GM21447 (cell line): ENCODE data around the gene PLA2G6.
"Not testable (repeated sequence)": the region's sequence is repeated elsewhere in the genome, so short reads cannot be mapped to it uniquely, and the experiment has no call there.

ENCODE experiments used
- ATAC-seq: cut with Tn5 transposase; IDR thresholded peaks from one replicate; pipeline ENCODE4 v1.9.1; 2021; ENCODE audit not compliant: unreplicated experiment

PLA2G6 gene

DNA sequence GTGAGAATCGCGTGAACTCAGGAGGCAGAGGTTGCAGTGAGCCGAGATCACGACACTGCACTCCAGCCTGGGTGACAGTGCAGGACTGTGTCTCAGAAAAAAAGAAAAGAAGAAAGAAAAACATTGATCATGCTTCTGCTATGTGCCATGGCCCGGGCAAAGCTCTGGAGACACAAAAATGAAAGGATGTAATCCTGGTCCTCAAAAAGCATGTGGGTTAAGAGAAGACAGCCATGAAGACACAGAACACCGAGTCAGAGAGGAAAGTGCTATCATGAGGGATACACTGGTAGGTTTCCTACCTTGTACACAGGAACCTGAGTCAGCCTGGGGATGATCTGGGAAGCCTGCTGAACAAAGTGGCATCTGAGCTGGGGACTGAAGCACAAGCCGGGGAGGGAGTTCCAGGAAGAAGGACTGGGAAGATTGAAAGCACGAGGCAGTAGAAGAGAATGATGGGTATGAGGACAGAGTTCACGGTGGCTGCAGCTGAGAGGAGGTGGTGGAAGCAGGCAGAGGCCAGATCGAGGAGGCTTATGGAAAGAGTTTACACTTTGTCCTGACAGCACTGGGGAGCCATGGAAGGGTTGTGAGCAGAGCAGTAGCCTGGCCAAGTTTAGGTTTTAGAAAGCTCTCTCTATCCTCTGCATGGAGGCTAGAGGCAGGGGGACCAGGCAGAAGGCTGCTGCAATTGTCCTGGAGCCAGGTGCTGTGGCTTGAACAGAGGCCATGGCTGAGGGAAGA is 10.3 kb upstream of the PLA2G6 start:
- no peak for ATAC-seq

DNA sequence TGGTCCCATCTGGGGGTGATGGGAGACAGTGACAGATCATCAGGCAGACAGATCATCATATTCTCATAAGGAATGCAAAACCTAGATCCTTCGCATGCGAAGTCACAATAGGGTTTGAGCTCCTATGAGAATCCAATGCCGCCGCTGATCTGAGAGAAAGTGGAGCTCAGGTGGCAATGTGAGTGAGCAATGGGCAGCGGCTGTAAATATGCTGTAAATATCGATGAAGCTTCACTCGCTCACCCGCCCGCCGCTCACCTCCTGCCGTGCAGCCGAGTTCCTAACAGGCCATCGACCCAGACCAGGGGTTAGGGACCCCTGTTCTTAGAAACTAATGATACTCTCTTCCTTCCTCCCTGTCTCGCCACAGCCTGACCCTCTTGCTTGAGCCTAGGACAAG is 9.4 kb upstream of the PLA2G6 start:
- no peak for ATAC-seq

DNA sequence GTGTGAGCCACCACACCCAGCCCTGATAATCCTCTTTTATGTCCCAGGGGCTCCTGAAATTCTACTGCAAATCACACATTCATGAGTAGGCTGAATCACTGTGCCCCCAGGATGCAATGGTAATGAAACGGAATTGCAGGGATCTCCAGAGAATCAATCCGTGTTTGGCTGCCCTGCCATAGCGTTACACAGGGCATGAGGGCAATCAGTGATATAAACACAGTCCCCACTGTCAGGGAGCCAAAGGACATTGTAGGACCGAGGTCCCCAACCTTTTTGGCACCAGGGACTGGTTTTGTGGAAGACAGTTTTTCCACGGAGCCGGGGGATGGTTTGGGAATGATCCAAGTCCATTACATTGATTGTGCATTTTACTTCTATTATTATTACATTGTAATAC is 9.0 kb upstream of the PLA2G6 start:
- ATAC-seq = no peak

DNA sequence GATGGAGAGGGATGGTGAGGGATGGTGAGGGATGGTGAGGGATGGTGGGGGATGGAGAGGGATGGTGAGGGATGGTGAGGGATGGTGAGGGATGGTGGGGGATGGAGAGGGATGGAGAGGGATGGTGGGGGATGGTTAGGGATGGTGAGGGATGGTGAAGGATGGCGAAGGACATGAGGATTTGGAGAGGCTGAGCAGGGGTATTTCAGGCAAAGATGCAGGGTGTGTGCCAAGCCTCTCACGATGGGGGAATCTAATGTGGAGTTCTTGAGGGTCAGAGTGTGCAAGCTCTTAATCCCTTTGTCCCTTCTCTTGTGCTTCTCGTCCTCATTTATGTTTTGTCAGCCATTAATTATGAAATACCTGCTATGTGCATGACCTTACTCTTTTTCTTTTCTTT is 7.5 kb upstream of the PLA2G6 start:
- ATAC-seq = no peak

DNA sequence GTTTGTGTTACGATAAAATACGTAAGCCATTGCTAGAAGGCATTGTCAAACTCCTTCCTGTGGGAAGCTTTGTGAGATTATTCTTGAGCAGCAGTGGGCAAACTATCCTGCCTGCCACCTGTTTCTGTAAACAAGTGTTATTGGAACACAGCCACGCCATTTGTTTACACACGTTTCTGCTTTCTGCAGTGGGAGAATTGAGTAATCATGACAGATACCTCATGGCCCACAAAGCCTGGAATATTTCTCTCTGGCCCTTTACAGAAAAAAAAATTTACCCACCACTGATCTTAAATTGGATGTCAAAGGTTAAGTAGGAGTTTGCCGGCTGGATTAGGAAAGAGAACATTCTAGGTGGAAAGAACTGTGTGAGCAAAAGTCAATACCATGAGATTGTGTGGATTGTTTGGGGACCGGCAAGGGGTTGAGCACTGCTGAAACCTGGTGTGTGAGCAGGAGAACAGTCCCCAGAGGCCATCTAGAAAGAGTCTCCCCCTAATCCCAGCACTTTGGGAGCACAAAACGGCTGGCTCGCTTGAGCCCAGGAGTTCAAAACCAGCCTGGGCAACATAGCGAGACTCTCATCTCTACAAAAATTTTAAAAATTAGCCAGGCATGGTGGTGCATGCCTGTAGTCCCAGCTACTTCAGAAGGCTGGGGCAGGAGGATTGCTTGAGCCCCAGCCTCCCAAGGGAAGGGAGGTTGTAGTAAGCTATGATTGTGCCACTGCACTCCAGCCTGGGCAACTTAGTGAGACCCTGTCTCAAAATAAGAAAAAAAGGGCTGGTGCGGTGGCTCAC is 6.0 kb upstream of the PLA2G6 start:
- no peak for ATAC-seq

DNA sequence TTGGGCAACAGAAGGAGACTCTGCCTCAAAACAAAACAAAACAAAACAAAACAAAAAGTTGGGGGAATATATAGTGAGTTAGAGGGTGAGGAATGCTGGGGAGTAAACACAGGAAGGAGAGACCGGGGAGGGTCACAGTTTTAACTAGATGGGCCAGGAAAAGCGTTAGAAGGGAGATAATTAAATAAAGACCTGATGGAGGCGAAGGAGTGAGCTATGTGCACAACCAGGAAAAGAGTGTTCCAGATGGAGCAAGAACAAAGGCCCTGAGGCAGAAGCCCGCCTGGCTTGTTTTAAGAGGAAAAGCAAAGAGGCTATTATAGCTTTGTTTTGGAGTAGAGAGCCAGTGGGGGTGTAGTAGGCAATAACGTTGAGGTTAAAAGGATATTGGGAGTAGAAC is 4.8 kb upstream of the PLA2G6 start:
- ATAC-seq = no peak

DNA sequence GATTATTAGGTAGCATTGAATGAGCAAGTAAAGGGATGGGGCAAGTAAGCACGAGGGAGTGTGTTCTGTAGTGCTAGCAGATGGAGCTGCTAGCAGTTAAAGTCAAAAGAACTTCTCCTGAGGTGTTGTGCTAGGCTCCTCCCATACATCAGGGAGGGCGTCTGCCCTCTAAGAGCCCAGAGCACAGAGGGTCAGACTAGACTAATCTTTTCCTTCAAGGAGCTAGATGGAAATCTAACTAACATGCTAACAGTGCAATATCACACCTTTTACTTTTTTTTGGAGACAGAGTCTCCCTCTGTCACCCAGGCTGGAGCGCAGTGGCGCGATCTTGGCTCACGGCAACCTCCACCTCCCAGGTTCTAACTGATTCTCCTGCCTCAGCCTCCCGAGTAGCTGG is 3.2 kb upstream of the PLA2G6 start:
- no peak for ATAC-seq

DNA sequence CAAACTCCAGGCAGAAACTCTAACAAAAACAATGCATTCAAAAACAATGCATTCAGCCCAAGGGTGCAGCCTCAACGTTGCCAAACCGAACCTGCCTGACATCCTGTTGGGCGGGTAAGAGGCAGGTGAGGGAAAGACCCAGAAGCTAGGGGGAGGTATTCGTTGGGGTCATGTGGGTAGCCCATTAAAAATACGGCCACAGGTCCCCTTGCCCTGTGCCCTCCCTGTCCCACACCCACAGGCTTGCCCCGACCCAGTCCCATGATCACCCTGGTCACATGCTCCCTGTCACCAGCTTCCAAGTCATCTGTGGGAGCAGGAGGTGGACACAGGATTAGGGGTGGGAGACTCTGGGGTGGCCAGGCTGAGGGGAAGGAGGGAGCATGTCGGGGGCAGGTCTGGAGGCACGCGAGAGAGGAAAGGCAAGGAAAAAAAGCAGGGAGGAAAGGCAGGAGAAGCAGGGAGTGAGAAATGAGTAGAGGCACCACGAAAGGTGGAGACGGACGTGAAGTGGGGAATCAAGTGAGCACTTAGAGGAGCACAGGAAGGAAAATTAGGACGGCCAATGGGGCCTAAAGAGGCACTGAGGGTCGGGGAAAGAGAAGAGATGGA is 683 bp downstream of the PLA2G6 start:
- no peak for ATAC-seq

DNA sequence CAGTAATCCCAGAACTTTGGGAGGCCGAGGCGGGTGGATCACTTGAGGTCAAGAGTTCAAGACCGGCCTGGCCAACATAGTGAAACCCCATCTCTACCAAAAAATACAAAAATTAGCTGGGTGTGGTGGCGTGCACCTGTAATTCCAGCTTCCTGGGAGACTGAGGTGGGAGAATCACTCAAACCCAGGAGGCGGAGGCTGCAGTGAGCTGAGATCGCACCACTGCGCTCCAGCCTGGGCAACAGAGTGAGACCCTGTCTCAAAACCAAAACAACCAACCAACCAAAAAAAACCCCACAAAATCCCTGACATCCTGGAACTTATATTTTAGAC is 3.1 kb downstream of the PLA2G6 start:
- ATAC-seq = not testable (repeated sequence)

DNA sequence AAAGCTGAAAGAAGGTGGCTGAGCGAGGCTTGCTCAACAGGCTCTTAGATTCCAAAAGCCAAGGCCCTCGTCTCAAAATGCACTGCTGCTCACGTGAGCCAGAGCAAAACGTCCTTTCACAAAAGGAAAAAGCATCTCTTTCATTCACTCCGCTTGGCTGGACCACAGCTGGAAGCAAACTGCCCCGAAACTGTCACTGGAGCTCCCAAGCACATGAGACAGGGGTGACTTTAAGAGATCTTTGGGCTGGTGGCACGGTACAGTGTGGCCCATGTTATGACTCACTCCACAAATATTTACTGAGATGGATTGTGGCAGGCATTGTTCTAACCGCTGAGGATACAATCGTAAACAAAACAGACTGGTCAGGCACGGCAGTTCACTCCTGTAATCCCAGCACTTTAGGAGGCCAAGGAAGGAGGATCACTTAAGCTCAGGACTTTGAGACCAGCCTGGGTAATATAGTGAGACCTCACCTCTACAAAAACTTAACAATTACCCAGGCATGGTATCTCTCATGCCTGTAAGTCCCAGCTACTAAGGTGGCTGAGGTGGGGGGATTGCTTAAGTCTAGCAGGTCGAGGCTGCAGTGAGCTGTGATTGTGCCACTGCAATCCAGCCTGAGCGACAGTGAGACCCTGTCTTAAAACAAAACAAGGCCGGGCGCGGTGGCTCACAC is 3.6 kb downstream of the PLA2G6 start:
- ATAC-seq = no peak

DNA sequence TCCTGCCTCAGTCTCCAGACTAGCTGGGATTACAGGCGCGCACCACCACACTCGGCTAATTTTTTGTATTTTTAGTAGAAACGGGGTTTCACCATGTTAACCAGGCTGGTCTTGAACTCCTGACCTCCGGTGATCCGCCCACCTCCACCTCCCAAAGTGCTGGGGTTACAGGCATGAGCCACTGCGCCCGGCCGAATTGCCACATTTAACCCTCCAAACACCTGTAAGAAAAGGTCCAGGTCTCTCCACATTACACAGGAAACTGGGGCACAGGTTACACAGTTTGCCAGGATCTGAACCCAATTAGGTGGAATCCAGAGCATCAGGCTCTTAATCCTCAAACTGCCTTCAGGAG is 4.1 kb downstream of the PLA2G6 start:
- ATAC-seq = not testable (repeated sequence)

DNA sequence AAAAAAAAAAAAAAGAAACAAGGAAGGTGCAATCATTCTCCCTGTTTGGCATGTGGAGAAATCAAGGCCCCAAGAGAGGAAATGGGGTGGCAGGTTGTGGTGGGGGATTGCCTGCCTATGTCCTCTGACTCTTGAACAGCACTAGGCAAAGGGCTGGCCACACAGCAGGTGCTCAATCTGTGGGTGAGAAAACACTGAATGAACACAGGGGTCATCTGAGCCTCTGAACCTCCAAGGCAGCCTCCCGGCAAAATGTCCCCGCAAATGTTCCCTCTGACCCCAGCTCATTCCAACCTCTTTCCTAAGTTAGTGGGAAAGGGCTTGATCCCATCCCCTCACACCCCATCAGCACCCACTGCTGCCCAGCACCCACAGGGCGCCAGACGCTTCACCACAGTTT is 4.6 kb downstream of the PLA2G6 start:
- no peak for ATAC-seq

DNA sequence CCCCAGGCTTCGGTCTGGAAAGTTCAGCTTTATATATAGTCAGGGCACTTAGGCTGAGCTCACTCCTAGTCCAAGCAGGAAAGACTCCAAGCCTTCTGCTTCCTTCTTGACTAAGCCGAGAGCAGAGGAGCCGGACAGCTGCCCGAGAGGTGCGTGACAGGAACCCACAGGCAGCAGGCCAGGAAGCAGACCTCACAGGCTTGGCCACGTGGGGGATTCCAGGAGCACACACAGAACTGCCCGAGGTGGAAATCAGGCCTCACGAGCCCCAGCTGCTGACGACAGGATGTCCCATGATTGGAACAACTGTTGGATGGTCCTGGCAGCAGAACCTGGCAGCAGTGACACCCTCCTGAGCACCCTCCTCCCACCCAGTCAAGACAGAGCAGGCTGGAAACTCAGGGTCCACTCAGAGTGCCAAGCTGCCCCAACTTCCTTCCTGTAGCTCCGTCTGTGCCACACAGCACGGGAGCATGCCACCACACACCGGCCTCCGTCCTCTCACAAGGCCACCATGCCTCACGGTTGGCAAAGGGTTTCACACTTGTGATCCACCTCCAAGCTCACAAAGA is 5.4 kb downstream of the PLA2G6 start:
- ATAC-seq = no peak

DNA sequence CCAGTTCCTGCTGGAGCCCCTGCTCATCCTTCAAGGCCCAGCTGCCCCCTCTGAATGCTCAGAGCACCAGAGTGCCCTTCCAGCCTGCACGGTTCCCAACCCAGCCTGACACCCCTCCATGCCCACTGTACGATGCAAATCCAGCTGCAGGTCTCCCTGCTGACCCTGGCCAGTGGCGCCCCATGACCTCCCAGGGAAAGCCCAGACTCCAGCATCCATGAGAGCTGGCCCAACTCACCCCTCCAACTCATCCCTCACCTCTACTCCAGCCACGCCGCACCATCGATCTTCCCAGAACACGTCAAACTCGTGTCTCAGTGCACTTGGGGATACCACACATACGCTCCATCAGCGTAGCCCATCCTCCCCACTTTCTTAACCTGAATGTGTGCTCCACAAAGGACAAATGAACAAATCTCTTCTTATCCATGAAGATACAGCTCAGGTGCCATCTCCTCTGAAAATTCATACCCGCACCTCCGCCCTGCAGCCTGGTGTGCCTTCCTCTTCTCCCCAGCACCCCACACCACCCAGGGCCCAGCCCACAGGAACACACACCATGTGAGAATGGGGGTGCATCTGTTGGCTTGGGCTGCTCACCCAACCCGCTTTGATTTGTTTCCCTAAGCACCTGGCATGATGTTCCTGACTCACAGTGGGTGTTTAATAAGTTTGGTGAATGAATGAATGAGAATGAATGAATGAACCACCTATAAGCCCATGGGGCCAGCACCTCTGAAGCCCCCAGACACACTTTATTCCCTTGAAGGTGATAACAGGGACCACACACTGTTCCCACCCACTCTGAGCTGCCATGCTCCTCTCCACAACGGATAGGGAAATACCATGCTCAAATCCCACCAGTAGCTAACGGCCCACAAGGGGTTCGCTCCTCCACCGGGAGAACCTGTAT is 6.2 kb downstream of the PLA2G6 start:
- no peak for ATAC-seq

DNA sequence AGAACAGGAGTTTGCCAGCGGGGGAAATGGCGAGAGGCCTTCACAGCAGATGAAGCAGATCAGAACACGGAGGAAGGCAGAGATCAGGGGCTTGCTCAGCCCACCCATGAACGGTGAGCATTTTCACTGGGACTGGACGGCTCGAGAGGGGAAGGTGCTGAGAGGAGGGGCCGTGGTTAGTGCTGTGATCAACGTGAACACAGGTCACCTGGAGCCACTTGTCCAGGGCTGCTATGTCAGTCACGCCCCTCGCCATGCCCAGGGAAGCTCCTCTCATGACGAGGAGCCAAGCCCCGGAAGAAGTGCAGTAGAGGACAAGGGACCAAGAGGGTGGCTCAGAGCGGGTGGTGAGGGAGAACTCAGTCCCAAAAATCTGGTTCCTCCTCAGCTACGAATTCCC is 7.0 kb downstream of the PLA2G6 start:
- ATAC-seq = no peak

DNA sequence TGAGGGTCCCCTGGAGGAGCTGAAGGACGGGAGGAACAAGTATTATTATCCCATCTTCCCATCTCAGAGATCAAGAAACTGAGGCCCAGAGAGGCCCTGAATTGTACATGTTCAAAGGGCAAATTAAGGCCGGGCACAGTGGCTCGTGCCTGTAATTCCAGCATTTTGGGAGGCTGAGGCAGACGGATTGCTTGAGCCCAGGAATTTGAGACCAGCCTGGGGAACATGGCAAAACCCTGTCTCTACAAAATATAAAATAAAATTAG is 8.1 kb downstream of the PLA2G6 start:
- no peak for ATAC-seq

DNA sequence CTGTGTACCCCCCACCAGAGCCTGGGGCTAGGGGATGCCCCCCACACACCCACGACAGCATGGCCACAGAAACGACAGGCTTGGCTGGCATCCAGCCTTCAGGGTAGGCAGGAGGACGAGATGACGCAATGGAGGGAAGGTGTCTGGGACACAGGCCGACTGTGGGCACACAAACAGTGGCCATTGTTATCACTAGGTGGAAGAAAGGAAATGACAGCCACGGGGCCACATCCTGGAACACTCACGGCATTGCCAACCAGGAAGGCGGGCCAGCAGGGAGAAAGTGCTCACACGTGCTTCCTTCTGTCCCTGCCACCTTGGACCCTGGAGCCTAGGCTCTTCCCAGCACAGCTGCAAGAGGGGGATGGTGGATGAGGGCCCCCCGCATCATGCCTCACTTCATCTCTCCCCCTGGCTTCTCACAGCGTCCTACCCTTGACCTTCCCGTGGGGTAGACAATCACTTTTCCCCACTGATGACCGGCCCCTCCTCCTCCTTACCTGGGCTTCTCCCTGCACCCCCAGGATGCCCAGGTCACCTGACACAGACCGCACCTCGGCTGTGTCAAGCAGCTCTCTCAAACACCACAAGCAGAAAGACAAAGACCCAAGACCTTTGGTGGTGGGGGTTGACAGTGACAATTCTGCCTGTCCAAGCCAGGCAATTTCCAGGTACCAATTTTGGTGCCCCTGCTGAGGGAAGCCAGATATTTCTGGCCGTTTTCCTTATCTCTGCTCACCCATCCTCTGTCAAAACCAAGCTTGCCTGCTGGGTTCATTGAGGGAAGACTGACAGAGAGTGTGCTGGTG is 8.6 kb downstream of the PLA2G6 start:
- no peak for ATAC-seq

DNA sequence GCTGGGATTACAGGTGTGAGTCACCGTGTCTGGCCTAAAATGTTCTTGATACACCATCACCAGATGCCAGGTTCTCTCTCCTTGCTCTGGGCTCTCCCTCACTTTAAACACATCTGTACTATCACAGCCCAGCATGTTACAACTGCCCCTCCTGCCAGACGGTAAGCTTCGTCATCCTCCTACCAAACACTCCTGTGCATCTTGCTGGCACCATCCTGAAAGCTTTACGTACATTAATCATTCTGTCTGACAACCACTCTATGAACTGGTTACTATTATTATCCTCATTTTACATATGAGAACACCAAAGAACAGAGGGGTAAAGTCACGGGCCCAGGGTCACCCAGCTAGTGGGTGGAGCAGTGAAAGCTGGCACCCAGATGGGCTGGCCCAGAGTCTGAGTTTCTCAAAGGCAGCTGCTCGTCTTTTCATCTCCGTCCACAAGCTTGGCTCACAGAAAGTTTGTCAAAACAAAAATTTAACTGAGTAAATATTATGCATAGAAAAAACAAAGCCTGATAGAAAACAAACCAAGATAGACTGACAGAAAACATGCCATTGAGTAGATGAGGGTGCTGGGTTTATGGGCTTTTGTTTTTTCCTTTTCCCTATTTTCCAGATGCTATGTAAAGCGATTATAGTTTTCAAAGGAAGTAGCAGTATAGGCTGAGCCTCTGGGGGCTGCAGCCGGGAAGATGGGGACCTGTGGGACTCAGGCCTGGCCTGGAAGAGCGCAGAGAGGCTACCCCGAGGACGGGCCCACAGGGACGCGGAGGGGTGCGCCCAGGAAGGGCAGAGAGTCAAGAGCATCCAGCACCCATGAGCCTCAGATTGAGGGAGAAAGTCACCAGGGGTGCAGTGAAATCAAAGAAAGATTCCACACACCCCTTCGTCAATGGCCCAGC is 9.5 kb downstream of the PLA2G6 start:
- no peak for ATAC-seq

DNA sequence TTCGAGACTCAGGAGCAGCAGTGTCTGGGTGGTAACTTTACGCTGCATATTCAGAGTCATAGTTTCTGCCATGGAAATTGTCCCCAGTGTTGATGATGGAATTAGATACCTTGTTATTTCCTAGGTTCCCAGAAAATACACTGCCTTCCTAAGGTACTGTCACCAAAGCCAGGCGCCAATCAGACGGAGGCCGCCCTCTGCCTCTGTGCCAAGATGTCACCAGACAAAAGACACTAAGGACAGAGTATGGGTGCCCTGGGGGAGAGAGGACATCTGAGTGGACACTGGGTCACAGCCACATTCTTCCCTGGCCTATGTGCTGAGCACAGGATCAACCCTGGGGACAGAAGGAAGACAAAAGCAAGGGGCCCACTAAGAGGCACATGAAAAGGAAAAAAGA is 11.2 kb downstream of the PLA2G6 start:
- no peak for ATAC-seq
